HG03432 (cell line): ENCODE data around the gene SAMD7.

Experiments used
- ATAC-seq: cut with Tn5 transposase; IDR thresholded peaks from one replicate; pipeline ENCODE4 v1.9.1; 2021; ENCODE audit warnings: mild to moderate bottlenecking, moderate library complexity; ENCODE audit not compliant: unreplicated experiment

Gene SAMD7

GRCh38 chr3:169911272-169911671 is at the start of gene SAMD7:
Gene SAMD7, plus strand, starts transcription at chr3:169911572. Its CDS starts 7,927 bp downstream, at chr3:169919499.
- no peak for ATAC-seq

GRCh38 chr3:169861871-169862270 is 49.5 kb upstream of the SAMD7 start:
- ATAC-seq = no peak

GRCh38 chr3:169863458-169863899 is 47.9 kb upstream of the SAMD7 start:
- peak; percentile 78 for ATAC-seq

GRCh38 chr3:169864270-169864669 is 47.1 kb upstream of the SAMD7 start:
- no peak for ATAC-seq

- ATAC-seq = no peak
These were observed 46.1 kb upstream of the SAMD7 start for GRCh38 chr3:169865176-169865767.

GRCh38 chr3:169867584-169868210 is 43.7 kb upstream of the SAMD7 start:
- ATAC-seq = no peak

GRCh38 chr3:169868369-169868768 is 43.0 kb upstream of the SAMD7 start:
- no peak for ATAC-seq

- no peak for ATAC-seq
These were observed 41.7 kb upstream of the SAMD7 start, which contains the start of gene LRRC31 for GRCh38 chr3:169869484-169870220. Gene LRRC31, minus strand, starts transcription at chr3:169869935. Its CDS starts 128 bp downstream, at chr3:169869807.

- ATAC-seq = no peak
These were observed 40.1 kb upstream of the SAMD7 start for GRCh38 chr3:169871129-169871886.

- ATAC-seq = no peak
These were observed 32.3 kb upstream of the SAMD7 start for GRCh38 chr3:169879013-169879557.

- no peak for ATAC-seq
These were observed 31.4 kb upstream of the SAMD7 start for GRCh38 chr3:169879845-169880575.

GRCh38 chr3:169880576-169881250 is 30.7 kb upstream of the SAMD7 start:
- no peak for ATAC-seq

- ATAC-seq = no peak
These were observed 24.7 kb upstream of the SAMD7 start for GRCh38 chr3:169886671-169887070.

GRCh38 chr3:169891886-169892285 is 19.5 kb upstream of the SAMD7 start:
- ATAC-seq = no peak

- no peak for ATAC-seq
These were observed 17.3 kb upstream of the SAMD7 start for GRCh38 chr3:169894110-169894509.

- ATAC-seq = no peak
These were observed 16.3 kb upstream of the SAMD7 start for GRCh38 chr3:169895072-169895471.

GRCh38 chr3:169897284-169897683 is 14.1 kb upstream of the SAMD7 start:
- ATAC-seq = no peak

GRCh38 chr3:169901453-169901852 is 9.9 kb upstream of the SAMD7 start:
- no peak for ATAC-seq

- ATAC-seq = no peak
These were observed 6.0 kb upstream of the SAMD7 start for GRCh38 chr3:169905404-169905803.

GRCh38 chr3:169907476-169907875 is 3.9 kb upstream of the SAMD7 start:
- no peak for ATAC-seq
